Activated CD8-positive, alpha-beta memory T cell treated with anti-CD3 and anti-CD28 coated beads for 1 hour (primary cell): ENCODE data around the gene FOXE3.
A peak's percentile ranks its signal among the peaks of the same experiment; 100 is the strongest.

ENCODE experiments used
- DNase-seq, 2 donors: peaks; one replicate each; pipeline ENCODE4 v3.0.0-alpha.2; 2020; ENCODE audit warnings: low read depth in 1 of 2; ENCODE audit errors: extremely low read depth in 1 of 2

The FOXE3 gene

DNA sequence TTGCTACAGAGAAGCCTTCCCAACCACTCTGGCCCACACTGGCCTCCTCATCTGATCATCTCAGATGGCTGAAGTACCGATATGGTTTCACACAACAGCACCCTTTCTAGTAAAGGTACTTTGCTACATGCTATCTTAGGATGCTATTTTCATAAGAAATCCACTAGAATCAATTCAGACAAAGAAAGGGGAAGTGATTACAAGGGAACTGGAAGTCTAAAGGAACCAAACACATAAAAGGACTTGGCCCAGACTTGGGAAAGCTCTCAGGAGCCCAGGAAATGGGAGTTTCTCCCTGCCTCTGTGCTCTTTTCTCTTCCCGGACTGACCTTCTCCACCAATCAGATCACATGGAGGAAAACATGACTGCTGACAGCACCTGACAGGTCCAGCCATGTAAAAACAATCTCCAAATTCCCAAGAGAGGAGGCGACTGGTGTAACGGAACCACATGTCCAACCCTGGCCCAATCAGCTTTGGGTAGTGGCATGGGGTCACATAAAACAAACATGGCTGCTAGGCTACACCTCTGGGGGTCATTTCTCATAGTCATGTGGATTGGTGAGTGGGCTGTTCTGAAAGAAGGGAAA lies 12.7 kb upstream of the FOXE3 start:
- no peak for DNase-seq

DNA sequence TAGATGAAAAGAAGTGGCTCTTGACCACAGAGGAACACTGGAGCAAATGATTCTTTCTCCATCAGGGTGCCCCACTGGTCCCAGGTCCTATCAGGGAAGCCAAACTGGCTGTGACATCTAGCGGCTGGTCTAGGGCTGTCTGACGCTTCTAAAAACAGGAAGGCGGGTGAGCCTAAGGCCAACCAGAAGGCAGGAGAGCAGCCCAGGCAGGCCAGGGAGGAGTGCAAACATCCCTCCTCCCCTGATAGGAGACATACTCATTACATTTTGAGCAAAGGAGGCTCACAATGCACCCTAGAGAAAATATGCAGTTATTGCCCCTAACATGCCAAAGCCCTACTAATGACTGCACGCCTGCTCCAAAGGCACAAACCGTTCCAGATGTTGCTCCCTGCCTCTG lies 10.4 kb upstream of the FOXE3 start:
- DNase-seq = no peak

DNA sequence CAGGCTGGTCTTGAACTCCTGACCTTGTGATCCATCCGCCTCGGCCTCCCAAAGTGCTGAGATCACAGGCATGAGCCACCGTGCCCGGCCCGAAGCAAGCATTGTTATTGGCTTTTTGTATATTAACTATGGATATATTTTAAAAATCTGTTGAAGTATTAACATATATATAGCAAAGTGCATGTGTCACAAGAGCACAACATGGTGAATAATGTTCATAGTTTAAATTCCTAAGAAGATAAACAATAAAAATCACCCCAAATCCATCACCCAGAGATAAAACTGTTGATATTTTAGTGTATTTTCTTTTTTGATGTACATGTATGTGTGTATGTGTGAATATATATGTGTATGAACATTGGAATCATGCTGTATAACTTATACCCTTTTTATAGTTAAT lies 9.1 kb upstream of the FOXE3 start:
- DNase-seq = no peak

DNA sequence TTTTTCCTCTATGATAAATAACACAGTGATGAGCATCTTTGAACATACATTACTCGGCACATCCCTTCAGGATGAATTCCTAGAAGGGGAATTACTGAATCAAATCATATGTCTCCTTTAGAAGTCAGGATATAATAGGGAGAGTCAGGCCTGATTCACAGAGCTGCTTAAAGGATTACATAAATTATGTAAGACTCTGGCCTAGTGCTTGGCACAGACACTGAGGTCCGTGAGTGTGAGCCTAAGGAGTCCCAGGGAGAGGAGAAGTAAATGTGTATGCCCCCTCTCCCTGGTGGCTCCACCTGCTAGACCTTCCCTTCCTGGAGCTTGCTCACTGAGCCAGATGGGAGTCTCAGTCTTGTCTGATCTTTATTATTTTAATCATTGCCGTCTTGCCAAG lies 8.6 kb upstream of the FOXE3 start:
- DNase-seq = no peak

DNA sequence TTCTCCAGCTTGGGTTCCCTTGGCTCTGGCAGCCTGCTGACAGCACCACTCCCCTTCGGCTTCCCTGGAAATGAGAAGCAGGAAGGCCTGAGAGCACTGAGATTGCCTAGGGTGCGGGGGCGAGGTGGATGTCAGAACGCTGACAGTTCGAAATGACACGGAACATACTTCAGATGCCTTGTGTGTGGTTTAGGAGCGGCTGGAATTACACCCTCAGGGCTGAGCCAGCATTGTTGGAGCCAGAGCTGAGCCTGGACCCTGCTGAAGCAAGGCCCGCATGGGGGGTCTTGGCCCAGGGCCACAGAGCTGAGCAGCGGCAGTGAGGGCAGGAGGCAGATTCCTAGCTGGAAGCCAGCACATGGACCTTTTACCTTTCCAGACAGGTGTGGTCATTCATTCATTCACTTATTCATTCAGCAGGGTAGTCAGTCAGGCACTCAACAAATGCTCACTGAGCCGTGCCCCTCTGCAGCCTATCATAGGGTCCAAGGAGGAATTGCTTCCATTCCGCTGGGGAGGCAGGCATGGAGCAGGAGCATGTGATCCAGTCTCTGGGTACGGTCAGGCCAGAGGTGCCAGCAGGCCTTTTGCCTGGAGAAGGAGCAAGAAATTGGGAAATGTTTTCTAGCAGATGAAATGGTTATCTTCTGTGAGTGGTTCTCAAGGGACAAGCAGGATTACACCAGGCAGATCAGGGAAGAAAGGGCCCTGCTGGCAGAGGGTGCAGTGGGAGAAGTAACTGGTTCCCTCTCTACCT lies 6.6 kb upstream of the FOXE3 start:
- DNase-seq = no peak

DNA sequence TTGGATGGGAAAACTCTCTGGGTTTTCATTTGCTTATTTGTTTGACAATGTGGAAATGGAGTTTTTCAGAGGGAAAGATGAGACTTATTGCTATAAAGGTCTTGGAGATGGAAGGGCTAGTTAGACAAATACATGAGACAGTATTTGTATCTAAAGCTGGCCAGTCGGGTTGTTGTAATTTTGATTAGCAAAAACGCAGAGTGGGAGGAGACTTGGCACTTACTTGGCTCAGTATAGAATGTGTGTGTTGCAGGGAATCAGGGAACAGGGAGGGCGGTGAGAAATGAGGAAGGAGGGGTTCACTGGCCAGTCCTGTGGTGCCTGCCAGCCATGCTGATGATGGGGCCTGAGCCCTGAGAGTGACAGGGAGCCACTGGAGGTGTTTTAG lies 6.0 kb upstream of the FOXE3 start:
- no peak for DNase-seq

DNA sequence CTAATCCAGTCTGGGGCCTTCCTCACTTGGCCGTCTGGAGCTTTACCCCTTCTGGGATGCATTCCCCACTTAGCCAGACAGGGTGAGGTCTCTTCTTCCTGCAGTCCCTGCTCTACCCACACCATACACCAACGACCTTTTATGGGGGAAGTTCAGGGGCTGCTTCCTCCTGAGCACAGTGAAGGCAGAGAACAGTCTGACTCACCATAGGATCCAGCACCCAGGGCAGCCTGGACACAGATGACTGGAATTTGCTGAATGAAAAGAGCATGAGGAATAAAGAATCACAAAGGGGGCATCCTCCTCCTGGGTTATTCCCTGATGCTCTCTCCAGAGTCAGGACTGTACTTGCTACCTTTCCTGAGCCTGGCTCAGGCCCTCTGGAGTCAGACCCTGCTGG lies 4.6 kb upstream of the FOXE3 start:
- DNase-seq = no peak

DNA sequence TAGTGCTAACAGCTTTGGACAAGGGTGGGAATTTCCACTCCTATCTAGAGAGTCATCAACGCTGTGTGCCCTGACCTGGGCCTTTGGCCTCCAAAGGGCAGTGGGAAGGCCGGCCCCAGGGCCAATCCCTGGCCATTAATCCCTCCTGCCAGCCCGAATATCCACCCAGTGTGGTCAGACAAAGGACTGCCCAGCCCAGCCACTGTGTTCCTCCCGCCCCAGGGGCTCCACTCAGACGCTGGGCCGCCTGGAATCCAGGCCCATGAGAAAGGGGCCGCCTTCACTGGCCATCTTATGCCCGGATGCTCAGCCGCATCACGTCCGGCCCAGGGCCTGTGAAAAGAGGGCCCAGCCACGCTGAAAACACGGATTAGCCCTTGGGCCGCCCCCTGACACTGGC lies 3.6 kb upstream of the FOXE3 start:
- DNase-seq = no peak

DNA sequence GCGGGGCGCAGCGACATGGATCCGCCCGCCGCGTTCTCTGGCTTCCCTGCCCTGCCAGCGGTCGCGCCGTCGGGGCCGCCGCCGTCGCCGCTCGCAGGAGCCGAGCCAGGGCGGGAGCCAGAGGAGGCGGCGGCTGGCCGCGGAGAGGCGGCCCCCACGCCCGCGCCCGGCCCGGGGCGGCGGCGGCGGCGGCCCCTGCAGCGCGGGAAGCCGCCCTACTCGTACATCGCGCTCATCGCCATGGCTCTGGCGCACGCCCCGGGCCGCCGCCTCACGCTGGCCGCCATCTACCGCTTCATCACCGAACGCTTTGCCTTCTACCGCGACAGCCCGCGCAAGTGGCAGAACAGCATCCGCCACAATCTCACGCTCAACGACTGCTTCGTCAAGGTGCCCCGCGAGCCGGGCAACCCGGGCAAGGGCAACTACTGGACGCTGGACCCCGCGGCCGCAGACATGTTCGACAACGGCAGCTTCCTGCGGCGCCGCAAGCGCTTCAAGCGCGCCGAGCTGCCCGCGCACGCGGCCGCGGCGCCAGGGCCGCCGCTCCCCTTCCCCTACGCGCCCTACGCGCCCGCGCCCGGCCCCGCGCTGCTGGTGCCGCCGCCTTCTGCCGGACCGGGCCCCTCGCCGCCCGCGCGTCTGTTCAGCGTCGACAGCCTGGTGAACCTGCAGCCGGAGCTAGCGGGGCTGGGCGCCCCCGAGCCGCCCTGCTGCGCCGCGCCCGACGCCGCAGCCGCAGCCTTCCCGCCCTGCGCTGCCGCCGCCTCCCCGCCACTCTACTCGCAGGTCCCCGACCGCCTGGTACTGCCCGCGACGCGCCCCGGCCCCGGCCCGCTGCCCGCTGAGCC lies 459 bp downstream of the FOXE3 start:
- DNase-seq = no peak

DNA sequence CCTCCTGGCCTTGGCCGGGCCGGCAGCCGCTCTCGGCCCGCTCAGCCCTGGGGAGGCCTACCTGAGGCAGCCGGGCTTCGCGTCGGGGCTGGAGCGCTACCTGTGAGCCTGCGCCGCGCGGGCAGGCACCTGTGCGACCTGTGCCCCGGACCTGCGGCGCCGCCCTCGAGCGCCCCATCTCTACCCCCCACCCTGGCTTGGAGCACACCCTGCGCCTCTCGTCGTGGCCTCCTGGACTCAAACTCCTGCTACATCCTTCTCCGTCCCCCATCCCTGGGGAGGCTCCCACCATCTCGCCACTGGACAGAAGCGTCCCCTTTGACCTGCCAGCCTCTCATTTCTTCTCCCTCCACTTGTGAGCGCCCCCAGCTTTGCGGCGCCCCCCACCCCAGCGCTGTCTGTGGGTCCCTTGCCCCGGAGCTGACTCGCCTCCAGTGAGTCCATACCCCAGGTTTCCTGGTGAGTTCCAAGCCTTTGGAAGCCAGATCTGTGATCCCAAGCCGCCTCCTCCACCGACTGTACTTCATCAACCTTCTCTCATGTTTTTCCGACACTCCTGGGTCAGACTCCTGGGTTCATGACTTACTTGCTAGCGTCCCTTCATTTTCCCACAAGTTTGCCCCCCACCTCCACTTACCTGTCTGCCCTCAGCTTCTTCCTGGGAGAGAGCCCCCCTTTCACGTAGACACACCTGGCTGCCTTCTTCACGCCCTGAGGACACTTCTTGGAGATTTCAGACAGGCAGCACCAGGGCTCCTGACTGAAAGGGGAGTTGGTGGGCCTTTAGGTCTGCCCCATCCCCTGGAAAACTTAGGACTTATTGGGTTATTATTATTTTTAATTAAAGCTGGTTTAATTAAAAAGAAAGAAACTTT lies 1.3 kb downstream of the FOXE3 start:
- DNase-seq = no peak

DNA sequence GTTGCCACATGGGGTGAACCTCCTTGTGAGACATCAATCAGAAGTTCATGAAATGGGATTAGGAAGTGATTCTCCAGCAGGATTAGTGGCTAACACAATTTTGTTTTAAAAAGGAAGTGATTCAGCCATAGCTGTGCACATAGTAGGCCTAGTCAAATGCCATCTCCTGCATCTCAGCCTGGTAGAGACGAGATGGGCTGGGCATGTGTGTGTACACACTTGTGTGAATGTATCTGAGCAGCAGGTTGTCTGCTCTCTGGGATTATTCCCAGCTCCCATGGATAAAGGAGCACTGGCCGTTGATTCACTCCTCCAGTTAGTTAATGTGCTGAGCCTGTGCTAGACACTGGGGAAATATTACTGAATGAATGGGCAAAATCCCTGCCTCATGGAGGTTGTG lies 2.0 kb downstream of the FOXE3 start:
- no peak for DNase-seq

DNA sequence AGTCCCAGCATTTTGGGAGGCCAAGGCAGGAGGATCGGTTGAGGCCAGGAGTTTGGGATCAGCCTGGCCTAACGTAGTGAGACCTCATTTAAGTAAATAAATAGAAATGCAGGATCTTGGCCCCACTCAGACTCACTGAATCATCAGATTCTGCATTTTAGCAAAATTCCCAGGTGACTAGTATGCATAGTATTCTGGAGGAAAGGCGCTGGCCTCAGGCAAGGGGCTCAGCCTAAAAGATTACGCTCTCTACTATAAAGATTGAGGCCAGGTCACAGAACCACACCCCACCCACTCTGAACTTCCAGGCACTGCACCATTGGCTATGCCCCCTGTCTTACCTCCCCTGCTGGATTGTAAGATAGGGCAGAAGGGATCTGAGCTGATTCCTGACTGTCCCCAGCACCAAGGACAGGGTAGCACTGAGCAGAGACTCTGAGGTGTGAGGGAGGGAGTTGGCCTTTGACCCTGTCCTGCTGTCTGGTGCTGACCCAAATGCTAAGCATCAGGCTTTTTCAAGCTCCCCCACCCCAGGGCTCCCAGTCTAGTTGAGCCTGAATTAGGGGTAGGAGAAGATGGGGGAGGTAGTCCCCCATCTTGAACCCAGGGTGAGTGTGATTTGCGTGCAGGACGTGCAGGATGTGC lies 2.7 kb downstream of the FOXE3 start:
- no peak for DNase-seq

DNA sequence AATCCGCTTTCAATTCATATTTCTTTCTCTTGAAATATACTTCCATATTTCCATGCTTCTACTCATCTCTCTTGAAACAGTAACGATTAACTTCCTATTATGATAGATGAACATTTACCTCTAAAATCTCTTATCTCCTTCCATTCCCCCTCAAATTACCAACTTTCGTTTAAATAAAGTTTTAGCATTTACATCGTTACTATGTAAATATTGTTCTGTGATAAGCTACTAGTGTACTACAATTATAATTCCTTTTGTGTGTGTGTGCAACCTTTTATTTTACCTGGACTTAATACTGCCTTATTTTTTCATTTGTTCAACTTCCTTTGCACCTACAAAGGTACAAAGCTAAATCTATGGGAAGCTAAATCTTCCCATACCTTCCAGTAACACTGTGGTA lies 4.5 kb downstream of the FOXE3 start:
- no peak for DNase-seq

DNA sequence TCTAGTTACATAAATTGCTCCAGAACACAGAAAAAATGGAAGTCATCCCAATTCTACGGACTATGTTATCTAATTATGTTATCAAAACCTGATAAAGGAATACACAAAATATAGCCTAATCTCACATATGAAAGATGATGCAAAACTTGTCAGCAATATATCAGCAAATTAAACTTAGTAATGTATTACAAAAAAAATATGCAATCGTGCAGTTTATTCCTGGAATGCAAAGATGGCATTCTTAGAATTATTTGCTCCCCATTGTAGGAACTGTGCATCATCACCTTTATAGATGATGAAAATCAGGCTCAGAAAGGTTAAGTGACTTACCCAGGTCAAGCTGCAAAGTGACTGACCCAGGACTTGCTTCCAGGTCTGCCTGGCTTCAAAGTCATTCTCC lies 7.8 kb downstream of the FOXE3 start:
- no peak for DNase-seq

DNA sequence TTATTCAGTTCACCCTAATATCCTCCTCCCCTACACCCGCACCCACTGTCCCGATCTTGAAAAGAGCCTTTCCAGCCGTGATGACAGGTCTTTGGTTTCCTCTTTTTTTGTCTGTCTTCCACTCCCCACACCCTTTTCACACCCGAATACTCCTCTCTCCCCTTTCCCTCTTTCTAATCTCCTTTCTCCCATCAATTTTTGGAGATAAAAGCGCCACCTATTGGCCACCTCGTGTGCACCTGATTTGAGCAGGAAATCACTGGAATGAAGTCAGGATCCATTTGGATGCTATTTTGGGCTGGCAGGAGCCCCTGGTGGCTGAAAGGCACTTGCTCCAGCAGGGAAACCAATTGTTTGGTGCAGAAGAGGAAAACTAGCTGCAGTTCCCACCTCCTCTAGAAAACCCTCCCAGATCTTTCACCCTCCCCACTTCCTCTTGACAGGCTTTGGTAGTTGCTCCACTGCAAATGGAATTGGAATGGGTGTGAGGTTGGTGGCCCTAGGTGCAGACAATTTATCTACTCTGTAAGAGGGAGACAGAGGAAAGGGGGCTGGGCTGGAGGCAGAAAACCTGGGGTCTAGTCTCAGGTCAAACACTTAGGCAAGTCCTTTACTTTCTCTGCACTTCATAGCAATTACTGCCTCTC lies 8.4 kb downstream of the FOXE3 start:
- no peak for DNase-seq

DNA sequence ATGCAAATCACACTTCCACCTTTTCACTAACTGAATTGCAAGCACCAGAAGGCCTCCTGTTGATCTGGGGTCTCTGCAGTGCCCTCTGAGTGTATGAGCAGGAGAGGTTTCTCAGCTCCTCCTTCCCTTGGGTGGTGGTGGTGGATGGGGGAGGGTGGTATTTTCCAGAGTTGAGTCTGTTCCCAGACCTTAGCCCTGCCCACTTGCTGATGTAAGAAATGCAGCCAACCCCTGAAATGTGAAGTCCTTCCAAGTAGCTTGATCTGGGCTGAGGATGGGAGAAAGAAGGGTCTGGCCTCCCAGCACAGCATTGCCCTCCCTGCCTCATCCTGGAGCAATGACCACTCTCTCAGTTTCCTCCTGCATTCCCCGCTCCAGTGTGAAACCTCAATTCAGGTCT lies 15.4 kb downstream of the FOXE3 start:
- no peak for DNase-seq

DNA sequence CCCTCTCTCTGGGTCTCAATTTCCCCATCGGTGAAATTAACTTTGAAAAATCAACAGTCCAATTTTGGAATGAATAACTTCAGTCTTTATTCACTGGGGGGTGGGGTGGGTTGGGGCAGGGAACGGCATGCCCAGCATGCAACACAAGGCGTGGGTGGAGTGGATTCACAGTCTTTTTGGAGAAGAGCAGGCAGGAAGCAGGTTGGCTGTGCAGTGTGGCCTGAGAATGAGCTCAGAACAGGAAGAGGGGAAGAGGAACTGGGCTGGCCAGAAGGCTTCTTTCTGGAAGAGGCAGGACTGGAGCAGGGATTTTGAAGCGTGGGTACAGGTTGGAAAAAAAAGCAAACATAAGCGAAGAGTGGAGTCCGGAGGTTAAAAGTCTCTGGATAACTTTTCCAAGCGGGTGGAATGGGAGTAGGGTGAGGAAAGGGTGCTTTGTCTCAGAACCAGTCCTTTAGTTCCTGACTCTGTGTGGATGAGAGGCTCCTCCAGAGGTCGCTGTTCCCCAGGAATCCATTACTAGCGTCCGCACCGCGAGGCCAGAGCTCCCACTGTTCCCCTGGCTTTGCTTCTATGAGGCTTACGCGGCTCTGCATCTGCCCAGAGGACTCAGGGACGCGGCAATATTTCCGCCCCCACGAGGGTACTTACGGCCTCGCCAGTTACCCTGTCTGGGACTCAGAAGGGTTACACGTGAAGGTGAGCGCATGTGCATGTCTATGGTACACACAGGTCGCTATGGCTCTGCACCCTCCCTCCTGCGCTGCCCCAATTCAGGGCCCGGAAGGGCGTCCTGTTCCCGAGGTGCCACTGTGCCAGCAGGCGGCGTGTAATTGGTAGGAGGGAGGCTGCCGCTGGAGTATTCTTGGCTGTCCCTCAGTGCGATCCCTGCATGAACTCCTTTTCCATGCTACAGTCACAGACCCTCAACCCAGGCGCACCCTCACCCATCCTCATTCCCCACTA lies 16.3 kb downstream of the FOXE3 start:
- DNase-seq = peak in 1 of 2 donors; percentile 37

DNA sequence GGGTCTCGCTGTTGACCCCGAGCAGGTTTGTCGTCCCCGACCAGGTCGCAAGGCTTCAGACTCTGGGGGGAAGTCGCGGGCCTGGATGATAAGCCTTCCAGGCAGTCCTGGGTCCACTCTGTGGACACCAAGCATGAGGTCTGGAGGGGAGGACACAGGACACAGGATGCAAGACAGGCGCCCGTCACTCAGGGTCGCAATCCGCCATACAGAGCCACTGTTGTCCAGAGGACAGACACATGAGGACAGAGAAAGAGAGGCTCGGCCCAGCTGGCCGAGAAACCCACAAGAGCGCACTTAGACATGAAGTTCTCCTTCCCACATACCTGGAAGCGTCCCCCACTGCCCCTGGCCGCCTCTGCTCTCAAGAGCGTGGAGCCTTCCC lies 16.9 kb downstream of the FOXE3 start:
- no peak for DNase-seq

DNA sequence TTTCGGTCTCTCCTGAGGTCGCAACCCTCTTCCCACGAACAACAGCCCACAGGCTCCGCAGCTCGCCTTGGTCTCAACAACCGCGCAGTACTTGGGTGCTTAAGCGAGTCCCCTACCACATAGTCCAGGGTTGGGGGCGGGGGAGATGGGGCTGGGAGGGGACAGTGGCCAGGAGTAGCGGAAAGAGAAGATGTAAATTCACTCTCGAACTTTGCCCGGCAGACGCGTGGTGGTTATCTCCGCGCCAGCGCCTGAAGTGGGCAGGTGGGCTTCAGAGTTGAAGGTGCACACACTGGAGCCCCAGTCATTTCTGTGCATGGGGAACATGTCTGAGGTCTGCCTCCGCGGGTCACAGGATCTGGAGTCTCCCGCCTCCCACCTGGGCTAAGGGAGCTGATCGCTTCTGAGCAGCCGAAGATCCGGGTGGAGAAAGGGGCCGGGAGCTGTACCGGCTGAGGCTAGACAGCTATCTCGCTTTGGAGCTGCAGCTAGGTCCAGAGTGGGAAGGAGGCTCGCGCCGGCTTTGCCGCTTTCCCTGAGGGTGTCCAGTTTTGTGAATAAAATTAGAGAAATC lies 17.5 kb downstream of the FOXE3 start:
- DNase-seq = no peak
